Smooth muscle cell of the coronary artery (primary cell): ENCODE data around the gene ADCY3. TPM values are rescaled to one million over a fixed set of nuclear protein-coding genes. Genes with fewer than 3 reads are reported as not detected.

Experiments used
- total RNA-seq: library from RNA; depleted of rRNA; stranded (reverse); fragments of >200 nt; gene quantifications from 2 replicates; pipeline ENCODE4 v1.2.3, GENCODE V29; 2014; ENCODE audit warnings: low replicate concordance

Gene ADCY3
- 22.4 and 137 TPM in 2 replicates for total RNA-seq

GRCh38 chr2:24920098-24920808 lies at the start of gene ADCY3:
Gene ADCY3, minus strand, starts transcription at chr2:24920237. Its CDS starts 1,250 bp downstream, at chr2:24918987.

GRCh38 chr2:24792874-24793760 lies 126.9 kb downstream of the ADCY3 start, which contains the start of the genes CENPO and PTRHD1:
Gene CENPO, plus strand, starts transcription at chr2:24793425. Its CDS starts 495 bp downstream, at chr2:24793920.
Gene PTRHD1, minus strand, starts transcription at chr2:24793391. Its CDS starts 14 bp downstream, at chr2:24793377.

Other genes starting within 250 kb of the ADCY3 start
- 22.2 and 40.1 TPM in 2 replicates for gene PTRHD1, start 126.8 kb downstream of the ADCY3 start, total RNA-seq
- 2.0 and 8.7 TPM in 2 replicates for gene CENPO, start 126.8 kb downstream of the ADCY3 start, total RNA-seq
- gene DNAJC27, start 51.7 kb upstream of the ADCY3 start, total RNA-seq, result 3.9 and 5.5 TPM in 2 replicates
- 1.1 and 3.0 TPM in 2 replicates for gene EFR3B, start 121.8 kb upstream of the ADCY3 start, total RNA-seq
- gene POMC, start 248.3 kb upstream of the ADCY3 start, total RNA-seq, result 0.15 and 0.59 TPM in 2 replicates